H9 (cell line): ENCODE results near the gene RMND5A. TPM values are rescaled to one million over a fixed set of nuclear protein-coding genes. Genes with fewer than 3 reads are reported as not detected.

Source experiments
- DNase-seq: peaks from one replicate; pipeline ENCODE4 v3.0.0-alpha.2; 2017
- H2AFZ ChIP-seq: one replicate; pipeline ENCODE4 v1.6.1; 2013; ENCODE audit warnings: mild to moderate bottlenecking, low read length, control low read depth, moderate library complexity
- H2AK5ac ChIP-seq: 2 replicates; pipeline ENCODE4 v1.6.1; 2013; ENCODE audit warnings: low read length, control low read depth, mixed read lengths; ENCODE audit not compliant: insufficient read length
- H2BK120ac ChIP-seq: one replicate; pipeline ENCODE4 v1.6.1; 2013; ENCODE audit warnings: low read depth, mild to moderate bottlenecking, low read length, control low read depth, inconsistent platforms; ENCODE audit not compliant: poor library complexity, severe bottlenecking
- H2BK12ac ChIP-seq: 2 replicates; pipeline ENCODE4 v1.6.1; 2013; ENCODE audit warnings: low read length, control low read depth, mixed read lengths, low read depth; ENCODE audit not compliant: insufficient read length
- H2BK15ac ChIP-seq: 2 replicates; pipeline ENCODE4 v1.6.1; 2013; ENCODE audit warnings: low read depth, low read length, control low read depth
- H2BK20ac ChIP-seq: one replicate; pipeline ENCODE4 v1.6.1; 2013; ENCODE audit warnings: low read depth, mild to moderate bottlenecking, low read length, control low read depth, inconsistent platforms; ENCODE audit not compliant: poor library complexity, severe bottlenecking
- H2BK5ac ChIP-seq: 2 replicates; pipeline ENCODE4 v1.6.1; 2013; ENCODE audit warnings: low read length, control low read depth, mixed read lengths; ENCODE audit not compliant: insufficient read length
- H3K14ac ChIP-seq: 2 replicates; pipeline ENCODE4 v1.6.1; 2013; ENCODE audit warnings: low read length, control low read depth; ENCODE audit not compliant: insufficient read depth
- H3K18ac ChIP-seq: 2 replicates; pipeline ENCODE4 v1.6.1; 2013; ENCODE audit warnings: low read depth, mild to moderate bottlenecking, mixed read lengths, low read length, control low read depth; ENCODE audit not compliant: insufficient read length
- H3K23ac ChIP-seq: 2 replicates; pipeline ENCODE4 v1.6.1; 2013; ENCODE audit warnings: low read length, control low read depth, mixed read lengths, low read depth; ENCODE audit not compliant: insufficient read length
- H3K23me2 ChIP-seq: 2 replicates; pipeline ENCODE4 v1.6.1; 2013; ENCODE audit warnings: low read depth, mild to moderate bottlenecking, mixed read lengths, low read length, control low read depth; ENCODE audit not compliant: insufficient read length, poor library complexity, severe bottlenecking
- H3K27ac ChIP-seq: 2 replicates; pipeline ENCODE4 v1.5.1; 2013; ENCODE audit warnings: low read length, control low read depth, mixed read lengths, low read depth; ENCODE audit not compliant: insufficient read length
- H3K27me3 ChIP-seq: 2 replicates; pipeline ENCODE4 v1.6.1; 2013; ENCODE audit warnings: low read length, control low read depth, inconsistent platforms; ENCODE audit not compliant: insufficient read depth
- H3K4ac ChIP-seq: 2 replicates; pipeline ENCODE4 v1.6.1; 2013; ENCODE audit warnings: low read depth, mild to moderate bottlenecking, control low read depth, inconsistent platforms, low read length, moderate library complexity
- H3K4me1 ChIP-seq: 2 replicates; pipeline ENCODE4 v1.6.1; 2013; ENCODE audit warnings: low read length, control low read depth, inconsistent platforms; ENCODE audit not compliant: insufficient read depth
- H3K4me2 ChIP-seq: 2 replicates; pipeline ENCODE4 v1.6.1; 2013; ENCODE audit warnings: low read length, control low read depth, mixed read lengths; ENCODE audit not compliant: insufficient read length, insufficient read depth
- H3K56ac ChIP-seq: 2 replicates; pipeline ENCODE4 v1.6.1; 2013; ENCODE audit warnings: low read depth, mild to moderate bottlenecking, mixed read lengths, low read length, control low read depth; ENCODE audit not compliant: insufficient read length
- H3K79me1 ChIP-seq: 2 replicates; pipeline ENCODE4 v1.6.1; 2013; ENCODE audit warnings: low read depth, mild to moderate bottlenecking, moderate library complexity, low read length, control low read depth, inconsistent platforms; ENCODE audit not compliant: insufficient read depth, poor library complexity, severe bottlenecking
- H3K79me2 ChIP-seq: 2 replicates; pipeline ENCODE4 v1.6.1; 2013; ENCODE audit warnings: low read length, control low read depth, inconsistent platforms; ENCODE audit not compliant: insufficient read depth
- H3K9ac ChIP-seq: 2 replicates; pipeline ENCODE4 v1.6.1; 2013; ENCODE audit warnings: low read length, control low read depth, mixed read lengths; ENCODE audit not compliant: insufficient read length; ENCODE audit errors: extremely low read depth
- H3K9me3 ChIP-seq: one replicate; pipeline ENCODE4 v1.6.1; 2013; ENCODE audit warnings: low read depth, low read length, inconsistent platforms; ENCODE audit not compliant: control insufficient read depth
- H3T11ph ChIP-seq: one replicate; pipeline ENCODE4 v1.6.1; 2013; ENCODE audit warnings: mild to moderate bottlenecking, low read length, control low read depth, inconsistent platforms
- H4K20me1 ChIP-seq: one replicate; pipeline ENCODE4 v1.6.1; 2013; ENCODE audit not compliant: control insufficient read depth, insufficient read length, insufficient read depth
- H4K5ac ChIP-seq: 2 replicates; pipeline ENCODE4 v1.6.1; 2013; ENCODE audit warnings: low read depth, mild to moderate bottlenecking, mixed read lengths, low read length, control low read depth; ENCODE audit not compliant: insufficient read length
- H4K8ac ChIP-seq: replicated peaks from 2 replicates; pipeline ENCODE4 v1.6.1; 2013; ENCODE audit warnings: low read length, control low read depth, mixed read lengths, low read depth; ENCODE audit not compliant: insufficient read length
- H4K91ac ChIP-seq: 2 replicates; pipeline ENCODE4 v1.6.1; 2013; ENCODE audit warnings: low read depth, mild to moderate bottlenecking, moderate library complexity, mixed read lengths, low read length, control low read depth; ENCODE audit not compliant: insufficient read length
- H3K27ac Mint-ChIP-seq, 3 experiments: 2 replicates in 2 of 3; 3 replicates in 1 of 3; pipeline ENCODE4 v1.8.0; 2020 to 2021; ENCODE audit warnings: mixed read lengths in 3 of 3, mild to moderate bottlenecking in 1 of 3, moderate library complexity in 1 of 3
- H3K27me3 Mint-ChIP-seq: 2 replicates; pipeline ENCODE4 v1.8.0; 2021; ENCODE audit warnings: low read depth, mild to moderate bottlenecking, moderate library complexity, mixed read lengths
- H3K36me3 Mint-ChIP-seq, 3 experiments: 2 replicates in 2 of 3; 3 replicates in 1 of 3; pipeline ENCODE4 v1.8.0; 2020 to 2021; ENCODE audit warnings: low read depth in 3 of 3, mixed read lengths in 3 of 3; ENCODE audit not compliant: insufficient read depth in 1 of 3
- H3K4me1 Mint-ChIP-seq, 2 experiments: 2 replicates each; pipeline ENCODE4 v1.8.0; 2020; ENCODE audit warnings: mixed read lengths in 2 of 2
- H3K4me3 Mint-ChIP-seq, 2 experiments: 2 replicates in 1 of 2; 3 replicates in 1 of 2; pipeline ENCODE4 v1.8.0; 2020 to 2021; ENCODE audit warnings: mild to moderate bottlenecking in 2 of 2, mixed read lengths in 2 of 2, moderate library complexity in 1 of 2
- H3K9me3 Mint-ChIP-seq, 2 experiments: 2 replicates in 1 of 2; 3 replicates in 1 of 2; pipeline ENCODE4 v1.8.0; 2020; ENCODE audit warnings: mild to moderate bottlenecking in 2 of 2, mixed read lengths in 2 of 2, moderate library complexity in 1 of 2
- CTCF ChIP-seq: fragments of 200-600 bp; sonication (generic); conservative IDR thresholded peaks from 3 replicates; pipeline ENCODE4 v1.8.0; 2021; ENCODE audit warnings: antibody characterized with exemption, mild to moderate bottlenecking
- WGBS: extraction: QIAGEN DNeasy Blood & Tissue Kit; methylation state at CpG from one replicate; pipeline ENCODE4 v1.1.7; 2013; ENCODE audit warnings: missing lambda C conversion rate, low lambda C conversion rate, mixed read lengths; ENCODE audit not compliant: insufficient read length; ENCODE audit errors: extremely low coverage; 5-methylcytosine and 5-hydroxymethylcytosine counted together
- total RNA-seq: library from RNA; stranded (reverse); gene quantifications from 2 replicates; pipeline ENCODE4 v1.2.1, GENCODE V29; 2021

The RMND5A gene
- total RNA-seq, 1 experiment from 2014 or later, result 48.8 TPM

GRCh38 chr2:86788165-86788564, 68.1 kb downstream of the RMND5A start:
- H3K9ac ChIP-seq, result no peak overlapping the region
- H3K79me2 ChIP-seq, result no peaks in the 10 kb centered on the region
- no peak overlapping the region for H2BK5ac ChIP-seq
- Mint-ChIP-seq H3K4me3 (no peak overlapping the region; a peak in 1 of 5 replicates), H3K9me3 (peaks cover 3 to 4% of the 10 kb centered on the region in 2 experiments; a peak in 2 of 5 replicates), H3K4me1 (peaks cover 9 to 24% of the 10 kb centered on the region in 2 experiments), H3K27me3 (peaks cover 81% of the 10 kb centered on the region), H3K36me3 (no peaks in the 10 kb centered on the region), H3K27ac (no peak overlapping the region)
- H2BK120ac ChIP-seq, result no peak overlapping the region
- no peak overlapping the region for H2BK12ac ChIP-seq
- H3K23ac ChIP-seq, result no peak overlapping the region
- no peak for DNase-seq
- H2AK5ac ChIP-seq, result no peak overlapping the region
- no peak overlapping the region for H4K8ac ChIP-seq
- H2BK15ac ChIP-seq, result no peak overlapping the region
- H4K20me1 ChIP-seq, result no peaks in the 10 kb centered on the region
- no peak overlapping the region for H3K18ac ChIP-seq
- no peak overlapping the region for H3T11ph ChIP-seq
- H3K56ac ChIP-seq, result no peak overlapping the region
- H3K4me1 ChIP-seq, result no peaks in the 10 kb centered on the region
- no peak overlapping the region for H3K27ac ChIP-seq
- no peak overlapping the region for H3K4ac ChIP-seq
- peaks cover 45% of the 10 kb centered on the region; the same call in 1 of the 2 replicates for H3K27me3 ChIP-seq
- no peak overlapping the region for H3K14ac ChIP-seq
- peaks cover 5% of the 10 kb centered on the region for H3K23me2 ChIP-seq
- no peak overlapping the region for H3K4me2 ChIP-seq
- no peak overlapping the region for H2BK20ac ChIP-seq
- no peaks in the 10 kb centered on the region for H3K79me1 ChIP-seq
- no peak for TF ChIP-seq CTCF
- no CpG with 5 or more reads among the region's 7 CpGs for WGBS
- no peak overlapping the region for H4K91ac ChIP-seq
- H3K9me3 ChIP-seq, result no peaks in the 10 kb centered on the region
- no peak overlapping the region for H2AFZ ChIP-seq
- no peak overlapping the region for H4K5ac ChIP-seq
